K562 (cell line): ENCODE data around the gene LMOD1. TPM values are rescaled to one million over a fixed set of nuclear protein-coding genes. Genes with fewer than 3 reads are reported as not detected.

Source experiments
- CREB1 ChIP-seq, 2 experiments: sonication (generic) in 1 of 2; formaldehyde crosslinking in 1 of 2; IDR thresholded peaks; 2 replicates each; pipeline versions ENCODE4 v1.6.1 to v1.8.0; 2012 to 2022; ENCODE audit warnings: inconsistent platforms in 1 of 2, mild to moderate bottlenecking in 1 of 2, missing genetic modification reagents in 1 of 2, moderate library complexity in 1 of 2
- JUND ChIP-seq, 2 experiments: IDR thresholded peaks; 2 replicates in 1 of 2; 3 replicates in 1 of 2; pipeline ENCODE4 v1.6.1; 2011; ENCODE audit warnings: borderline replicate concordance in 2 of 2, low read depth in 2 of 2, low read length in 2 of 2, improper control_type of control experiment in 1 of 2, missing biosample characterization in 1 of 2, missing genetic modification characterization in 1 of 2, missing genetic modification reagents in 1 of 2
- KLF10 ChIP-seq: fragments of 250-450 bp; sonication (Bioruptor Pico); IDR thresholded peaks from 2 replicates; pipeline ENCODE4 v1.6.1; 2021; ENCODE audit warnings: matching md5 sums
- LARP7 ChIP-seq: fragments of 450-650 bp; IDR thresholded peaks from 2 replicates; pipeline ENCODE4 v1.6.1; 2016
- MAZ ChIP-seq, 2 experiments: fragments of 450-650 bp in 1 of 2; sonication (generic) in 1 of 2; formaldehyde crosslinking; IDR thresholded peaks in 1 of 2; conservative IDR thresholded peaks in 1 of 2; 2 replicates each; pipeline versions ENCODE4 v1.4.0 to v1.5.0; 2020; ENCODE audit warnings: mild to moderate bottlenecking in 1 of 2, missing genetic modification reagents in 1 of 2
- MTA3 ChIP-seq: fragments of 450-650 bp; formaldehyde crosslinking; IDR thresholded peaks from 2 replicates; pipeline ENCODE4 v1.6.1; 2017; ENCODE audit warnings: mild to moderate bottlenecking, borderline replicate concordance
- MYC ChIP-seq, 2 experiments: fragments of 250-450 bp in 1 of 2; sonication (Bioruptor Pico) in 1 of 2; IDR thresholded peaks; 2 replicates each; pipeline versions ENCODE4 v1.5.1 to v1.6.1; 2012 to 2021; ENCODE audit warnings: low read depth in 2 of 2, borderline replicate concordance in 1 of 2, improper control_type of control experiment in 1 of 2, low read length in 1 of 2, mild to moderate bottlenecking in 1 of 2, moderate library complexity in 1 of 2
- NR2F6 ChIP-seq: fragments of 450-650 bp; formaldehyde crosslinking; IDR thresholded peaks from 2 replicates; pipeline ENCODE4 v1.4.0; 2020; ENCODE audit warnings: mild to moderate bottlenecking
- PHF20 ChIP-seq: fragments of 450-650 bp; IDR thresholded peaks from 2 replicates; pipeline ENCODE4 v1.6.1; 2018; ENCODE audit not compliant: partially characterized antibody
- POLR2H ChIP-seq: IDR thresholded peaks from 2 replicates; pipeline ENCODE4 v1.6.1; 2016; ENCODE audit warnings: missing genetic modification characterization, low read depth, mild to moderate bottlenecking, control low read depth, missing compliant biosample characterization, moderate library complexity
- PTRF ChIP-seq: fragments of 450-650 bp; IDR thresholded peaks from 2 replicates; pipeline ENCODE4 v1.6.1; 2016; ENCODE audit warnings: mild to moderate bottlenecking, missing genetic modification characterization, missing compliant biosample characterization
- RBM15 ChIP-seq: fragments of 200-400 bp; formaldehyde crosslinking; IDR thresholded peaks from 2 replicates; pipeline ENCODE4 v1.6.1; 2018; ENCODE audit warnings: mild to moderate bottlenecking, low read length, moderate library complexity; ENCODE audit not compliant: insufficient read depth
- SIN3B ChIP-seq: fragments of 450-650 bp; IDR thresholded peaks from 2 replicates; pipeline ENCODE4 v1.6.1; 2017; ENCODE audit warnings: low read depth, mild to moderate bottlenecking, moderate library complexity
- SMAD2 ChIP-seq: fragments of 150-350 bp; IDR thresholded peaks from 2 replicates; pipeline ENCODE4 v1.6.1; 2014; ENCODE audit warnings: low read depth, mild to moderate bottlenecking, low read length
- SMAD4 ChIP-seq: fragments of 250-450 bp; sonication (Bioruptor Pico); conservative IDR thresholded peaks from 2 replicates; pipeline ENCODE4 v1.8.0; 2021; ENCODE audit warnings: inconsistent platforms, mild to moderate bottlenecking, moderate library complexity
- TCF3 ChIP-seq: sonication (generic); formaldehyde crosslinking; IDR thresholded peaks from 2 replicates; pipeline ENCODE4 v1.4.0; 2020; ENCODE audit warnings: mild to moderate bottlenecking, missing genetic modification reagents
- ZBTB7A ChIP-seq: IDR thresholded peaks from 2 replicates; pipeline ENCODE4 v1.6.1; 2011; ENCODE audit warnings: low read depth, mild to moderate bottlenecking, low read length, moderate library complexity, borderline replicate concordance; ENCODE audit not compliant: control insufficient read depth
- ZEB2 ChIP-seq: fragments of 450-650 bp; IDR thresholded peaks from 2 replicates; pipeline ENCODE4 v1.6.1; 2016
- ZFP36 ChIP-seq: fragments of 150-350 bp; IDR thresholded peaks from 2 replicates; pipeline ENCODE4 v1.6.1; 2018; ENCODE audit warnings: low read length, low read depth; ENCODE audit not compliant: partially characterized antibody
- ZNF696 ChIP-seq: fragments of 250-450 bp; sonication (Bioruptor Pico); conservative IDR thresholded peaks from 2 replicates; pipeline ENCODE4 v1.4.0; 2020; ENCODE audit warnings: mild to moderate bottlenecking, moderate library complexity
- ZNF75A ChIP-seq: fragments of 450-650 bp; formaldehyde crosslinking; IDR thresholded peaks from 2 replicates; pipeline ENCODE4 v1.4.0; 2020; ENCODE audit warnings: mild to moderate bottlenecking
- polyA plus RNA-seq, 8 experiments: library from polyadenylated mRNA; depleted of rRNA in 4 of 8; stranded (reverse) in 5 of 8; unstranded in 3 of 8; fragments of >200 nt; fragmentation: Nextera tagmentation in 2 of 8; fragmentation: Illumina TruSeq in 1 of 8; extraction: Ambion mirVana in 2 of 8; extraction: Trizol in 1 of 8; gene quantifications; 2 replicates each; pipeline versions ENCODE4 v1.2.1 to v1.2.3, GENCODE V29; 2011 to 2014; ENCODE audit warnings: inconsistent platforms in 1 of 8, missing spikeins in 1 of 8
- total RNA-seq, 7 experiments: library from RNA; depleted of rRNA in 6 of 7; stranded (reverse); fragments of >200 nt in 6 of 7; fragmentation: Illumina TruSeq in 2 of 7; extraction: Trizol in 2 of 7; gene quantifications; 2 replicates each; pipeline versions ENCODE4 v1.2.1 to v1.2.3, GENCODE V29; 2011 to 2021; ENCODE audit warnings: low replicate concordance in 1 of 7
- TF ChIP-seq, protein P1 (sequence below): sonication (generic); formaldehyde crosslinking; IDR thresholded peaks from 2 replicates; pipeline ENCODE4 v1.8.1; 2023; ENCODE audit warnings: missing genetic modification reagents, mild to moderate bottlenecking, borderline replicate concordance
- TF ChIP-seq, protein P2 (sequence below): fragments of 250-450 bp; sonication (Bioruptor Pico); IDR thresholded peaks from 2 replicates; pipeline ENCODE4 v1.8.0; 2022; ENCODE audit warnings: inconsistent platforms

LMOD1 gene
- total and polyA plus RNA-seq, 9 of the 15 experiments (the other 6 are each of a cell fraction or from before 2014, with no cell fraction given): 0.03 to 0.54 (median 0.38) TPM; not detected in 1

DNA sequence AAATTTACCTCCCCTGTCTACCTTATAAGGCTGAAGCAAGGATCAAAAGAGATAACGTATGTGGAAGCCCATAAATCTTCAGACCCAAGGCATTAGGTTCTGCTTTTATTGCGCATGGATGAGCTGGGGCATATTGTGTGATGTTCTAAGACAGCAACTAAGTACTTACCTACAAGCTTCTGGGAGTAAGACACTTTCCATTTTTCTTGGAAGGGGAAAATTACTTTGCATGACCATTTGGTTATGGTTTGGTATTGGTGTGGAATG lies 21.1 kb downstream of the LMOD1 start (continued):
- TF ChIP-seq, protein P1, sequence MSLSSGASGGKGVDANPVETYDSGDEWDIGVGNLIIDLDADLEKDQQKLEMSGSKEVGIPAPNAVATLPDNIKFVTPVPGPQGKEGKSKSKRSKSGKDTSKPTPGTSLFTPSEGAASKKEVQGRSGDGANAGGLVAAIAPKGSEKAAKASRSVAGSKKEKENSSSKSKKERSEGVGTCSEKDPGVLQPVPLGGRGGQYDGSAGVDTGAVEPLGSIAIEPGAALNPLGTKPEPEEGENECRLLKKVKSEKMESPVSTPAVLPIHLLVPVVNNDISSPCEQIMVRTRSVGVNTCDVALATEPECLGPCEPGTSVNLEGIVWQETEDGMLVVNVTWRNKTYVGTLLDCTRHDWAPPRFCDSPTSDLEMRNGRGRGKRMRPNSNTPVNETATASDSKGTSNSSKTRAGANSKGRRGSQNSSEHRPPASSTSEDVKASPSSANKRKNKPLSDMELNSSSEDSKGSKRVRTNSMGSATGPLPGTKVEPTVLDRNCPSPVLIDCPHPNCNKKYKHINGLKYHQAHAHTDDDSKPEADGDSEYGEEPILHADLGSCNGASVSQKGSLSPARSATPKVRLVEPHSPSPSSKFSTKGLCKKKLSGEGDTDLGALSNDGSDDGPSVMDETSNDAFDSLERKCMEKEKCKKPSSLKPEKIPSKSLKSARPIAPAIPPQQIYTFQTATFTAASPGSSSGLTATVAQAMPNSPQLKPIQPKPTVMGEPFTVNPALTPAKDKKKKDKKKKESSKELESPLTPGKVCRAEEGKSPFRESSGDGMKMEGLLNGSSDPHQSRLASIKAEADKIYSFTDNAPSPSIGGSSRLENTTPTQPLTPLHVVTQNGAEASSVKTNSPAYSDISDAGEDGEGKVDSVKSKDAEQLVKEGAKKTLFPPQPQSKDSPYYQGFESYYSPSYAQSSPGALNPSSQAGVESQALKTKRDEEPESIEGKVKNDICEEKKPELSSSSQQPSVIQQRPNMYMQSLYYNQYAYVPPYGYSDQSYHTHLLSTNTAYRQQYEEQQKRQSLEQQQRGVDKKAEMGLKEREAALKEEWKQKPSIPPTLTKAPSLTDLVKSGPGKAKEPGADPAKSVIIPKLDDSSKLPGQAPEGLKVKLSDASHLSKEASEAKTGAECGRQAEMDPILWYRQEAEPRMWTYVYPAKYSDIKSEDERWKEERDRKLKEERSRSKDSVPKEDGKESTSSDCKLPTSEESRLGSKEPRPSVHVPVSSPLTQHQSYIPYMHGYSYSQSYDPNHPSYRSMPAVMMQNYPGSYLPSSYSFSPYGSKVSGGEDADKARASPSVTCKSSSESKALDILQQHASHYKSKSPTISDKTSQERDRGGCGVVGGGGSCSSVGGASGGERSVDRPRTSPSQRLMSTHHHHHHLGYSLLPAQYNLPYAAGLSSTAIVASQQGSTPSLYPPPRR (CRISPR knock-in tag): no peak
- TF ChIP-seq PTRF (tag) (no peak), MYC (IDR thresholded peaks at IDR 0.05; ENCODE audit: low read depth, low read length) (no peak), MYC (CRISPR knock-in tag; IDR thresholded peaks at IDR 0.05; ENCODE audit: borderline replicate concordance, low read depth) (no peak), POLR2H (tag) (no peak), TCF3 (0 out of 2 replicates have a peak, but pooled peaks have one; percentile 21), ZNF696 (CRISPR knock-in tag) (no peak), NR2F6 (no peak), SMAD2 (no peak), ZEB2 (peak; percentile 97; the same call in 1 of the 2 replicates), LARP7 (no peak), ZNF75A (CRISPR knock-in tag) (no peak), CREB1 (IDR thresholded peaks at IDR 0.05) (no peak), CREB1 (CRISPR knock-in tag; IDR thresholded peaks at IDR 0.05) (no peak), KLF10 (no peak), MTA3 (no peak), PHF20 (no peak), MAZ (CRISPR knock-in tag; conservative IDR thresholded peaks at IDR 0.05 in 1 of 2, IDR thresholded peaks at IDR 0.05 in 1 of 2) (no peak), SIN3B (no peak), RBM15 (no peak), ZBTB7A (no peak), SMAD4 (CRISPR knock-in tag) (no peak), JUND (IDR thresholded peaks at IDR 0.05; ENCODE audit: borderline replicate concordance, low read depth, low read length) (no peak), JUND (tag; IDR thresholded peaks at IDR 0.05; ENCODE audit: borderline replicate concordance, low read depth, low read length) (no peak; the same call in 2 of the 3 replicates), ZFP36 (no peak)
- TF ChIP-seq, protein P2, sequence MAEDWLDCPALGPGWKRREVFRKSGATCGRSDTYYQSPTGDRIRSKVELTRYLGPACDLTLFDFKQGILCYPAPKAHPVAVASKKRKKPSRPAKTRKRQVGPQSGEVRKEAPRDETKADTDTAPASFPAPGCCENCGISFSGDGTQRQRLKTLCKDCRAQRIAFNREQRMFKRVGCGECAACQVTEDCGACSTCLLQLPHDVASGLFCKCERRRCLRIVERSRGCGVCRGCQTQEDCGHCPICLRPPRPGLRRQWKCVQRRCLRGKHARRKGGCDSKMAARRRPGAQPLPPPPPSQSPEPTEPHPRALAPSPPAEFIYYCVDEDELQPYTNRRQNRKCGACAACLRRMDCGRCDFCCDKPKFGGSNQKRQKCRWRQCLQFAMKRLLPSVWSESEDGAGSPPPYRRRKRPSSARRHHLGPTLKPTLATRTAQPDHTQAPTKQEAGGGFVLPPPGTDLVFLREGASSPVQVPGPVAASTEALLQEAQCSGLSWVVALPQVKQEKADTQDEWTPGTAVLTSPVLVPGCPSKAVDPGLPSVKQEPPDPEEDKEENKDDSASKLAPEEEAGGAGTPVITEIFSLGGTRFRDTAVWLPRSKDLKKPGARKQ (CRISPR knock-in tag): no peak
